ENCODE results near the gene LRRC2.
A peak's percentile ranks its signal among the peaks of the same experiment; 100 is the strongest.
"Not testable (repeated sequence)": the region's sequence is repeated elsewhere in the genome, so short reads cannot be mapped to it uniquely, and the experiment has no call there.

The LRRC2 gene, protein sequence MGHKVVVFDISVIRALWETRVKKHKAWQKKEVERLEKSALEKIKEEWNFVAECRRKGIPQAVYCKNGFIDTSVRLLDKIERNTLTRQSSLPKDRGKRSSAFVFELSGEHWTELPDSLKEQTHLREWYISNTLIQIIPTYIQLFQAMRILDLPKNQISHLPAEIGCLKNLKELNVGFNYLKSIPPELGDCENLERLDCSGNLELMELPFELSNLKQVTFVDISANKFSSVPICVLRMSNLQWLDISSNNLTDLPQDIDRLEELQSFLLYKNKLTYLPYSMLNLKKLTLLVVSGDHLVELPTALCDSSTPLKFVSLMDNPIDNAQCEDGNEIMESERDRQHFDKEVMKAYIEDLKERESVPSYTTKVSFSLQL

DNA sequence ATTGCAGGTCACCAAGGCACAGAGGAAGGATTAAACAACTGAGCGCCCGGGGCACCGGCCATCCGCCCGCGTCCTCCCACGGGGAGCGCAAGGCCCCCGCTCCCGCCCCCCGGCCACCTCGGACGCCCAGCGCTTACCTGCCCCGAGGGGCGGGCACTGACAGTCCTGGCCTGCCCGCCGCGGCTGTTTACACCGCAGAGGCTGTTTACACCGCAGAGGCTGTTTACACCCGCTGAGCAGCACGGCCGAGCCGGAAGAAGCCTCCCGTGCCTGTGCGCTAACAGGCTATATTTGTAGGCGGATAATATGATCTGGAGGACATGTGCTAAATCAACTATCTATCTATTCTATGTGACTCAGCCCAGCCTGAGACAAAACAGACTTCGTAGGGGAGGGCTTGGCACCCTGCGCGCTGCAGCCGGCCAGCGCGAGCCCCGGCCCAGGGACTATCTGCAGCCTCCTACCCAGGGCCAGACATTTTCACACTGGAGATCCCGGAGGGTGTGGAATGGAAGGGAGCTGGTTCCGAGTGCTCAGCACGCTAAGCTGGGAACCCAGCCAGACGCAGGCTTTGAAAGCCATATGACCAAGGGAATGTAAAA is at the start of gene LRRC2:
Gene LRRC2 (minus strand): TSS at position 263 of the 602 bp plus-strand sequence. CDS start 14,711 bp downstream, outside the sequence.
- FAIRE-seq: peak; percentile 76
- DNase-seq (ENCODE audit: insufficient read length, low spot score): peak; percentile 37

DNA sequence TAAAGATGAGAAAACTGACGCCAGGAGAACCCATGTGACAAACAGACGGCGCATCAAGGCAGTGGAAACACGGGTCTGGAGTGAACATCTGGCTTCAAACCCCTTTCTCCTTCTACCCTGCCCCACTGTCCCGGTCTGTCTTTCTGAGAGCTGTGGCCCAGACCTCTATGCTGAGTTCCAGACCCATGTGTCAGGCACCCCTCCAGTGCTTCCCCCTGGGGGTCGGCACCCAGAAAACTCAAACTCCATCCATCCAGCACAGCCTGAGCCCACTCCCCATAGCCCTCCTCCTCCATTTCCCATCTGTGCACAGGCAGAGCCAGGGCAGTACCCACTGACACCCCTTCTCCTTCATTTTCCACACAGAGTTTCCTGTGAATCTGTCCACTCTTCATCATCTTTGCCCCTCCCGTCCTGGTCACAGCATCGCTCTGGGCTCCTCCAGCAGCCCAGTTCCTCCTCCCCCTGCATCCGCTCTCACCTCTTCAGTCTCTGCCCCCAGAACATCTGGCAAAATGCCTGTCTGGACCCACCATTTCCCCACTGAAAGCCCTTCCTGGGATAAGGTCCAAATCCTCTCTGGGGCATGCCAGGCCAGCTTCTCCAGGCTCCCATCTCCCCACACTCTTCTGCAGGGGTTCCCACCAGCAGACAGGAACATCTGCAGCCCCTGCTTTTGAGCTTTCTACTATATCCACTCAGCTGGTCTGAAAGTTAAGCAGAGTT is 49.1 kb upstream of the LRRC2 start:
- FAIRE-seq: no peak
- no peak for DNase-seq (ENCODE audit: insufficient read length, low spot score)

DNA sequence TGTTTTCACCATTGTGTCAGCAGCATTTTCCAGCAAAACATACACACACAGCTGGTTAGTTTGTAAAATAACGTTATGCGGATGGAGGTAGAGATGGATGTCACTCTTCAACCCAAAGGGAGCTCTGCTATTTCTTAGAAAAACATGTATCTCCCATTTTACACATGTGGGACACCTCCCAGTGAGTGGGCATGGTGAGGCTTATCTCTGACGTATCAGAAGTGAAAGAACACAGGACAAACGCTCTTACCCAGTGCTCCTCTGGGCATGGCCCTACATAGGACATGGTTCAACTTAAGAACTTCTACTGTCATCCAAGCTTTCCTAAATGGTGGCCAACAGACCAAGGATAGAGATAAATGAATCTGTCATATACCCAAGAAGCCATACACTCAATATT is 48.3 kb upstream of the LRRC2 start:
- FAIRE-seq (no peak), DNase-seq (ENCODE audit: insufficient read length, low spot score) (no peak)

DNA sequence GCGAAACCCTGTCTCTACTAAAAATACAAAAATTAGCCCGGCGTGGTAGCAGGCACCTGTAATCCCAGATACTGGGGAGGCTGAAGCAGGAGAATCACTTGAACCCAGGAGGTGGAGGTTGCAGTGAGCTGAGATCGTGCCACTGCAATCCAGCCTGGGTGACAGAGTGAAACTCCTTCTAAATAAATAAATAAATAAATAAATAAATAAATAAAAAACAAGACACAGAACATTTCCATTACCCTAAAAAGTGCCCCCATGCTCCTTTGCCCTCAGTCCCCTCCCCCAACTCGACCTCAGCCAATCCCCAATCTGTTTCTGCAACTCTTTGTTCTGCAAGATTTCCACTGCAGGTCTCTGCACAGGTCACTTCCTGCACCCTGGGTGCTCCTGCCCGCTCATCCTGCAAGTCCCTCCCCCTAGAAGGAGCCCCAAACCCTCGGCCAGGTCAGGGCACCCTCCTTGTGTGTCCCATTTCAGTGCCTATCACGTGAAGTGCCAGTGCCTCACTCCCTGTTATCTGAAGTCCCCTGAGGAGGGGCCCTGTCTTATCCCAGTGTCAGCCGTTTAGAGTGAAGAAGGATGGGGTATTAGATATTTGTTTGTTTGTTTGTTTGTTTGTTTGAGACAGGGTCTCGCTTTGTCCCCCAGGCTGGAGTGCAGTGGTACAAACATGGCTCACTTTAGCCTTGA is 47.4 kb upstream of the LRRC2 start:
- DNase-seq (ENCODE audit: insufficient read length, low spot score): no peak
- FAIRE-seq: no peak

DNA sequence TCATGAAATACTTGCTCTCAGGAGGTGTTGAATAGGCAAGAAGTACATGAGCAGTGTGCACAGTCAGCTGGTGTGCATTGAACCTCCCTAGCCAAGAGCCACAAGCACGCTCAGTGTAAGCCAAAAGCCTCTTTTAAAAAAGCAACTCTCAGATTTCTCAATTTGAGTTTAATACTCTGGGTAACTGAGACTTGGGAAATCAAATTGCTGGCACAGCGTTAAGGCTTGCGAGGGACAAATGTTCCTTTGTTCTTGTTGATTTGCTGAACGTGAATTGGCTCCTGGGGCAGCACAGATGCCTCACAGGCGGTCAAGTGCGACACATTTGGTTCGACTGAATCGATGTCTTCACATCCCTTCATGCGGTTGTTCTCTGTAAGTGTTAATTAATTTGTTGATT is 46.2 kb upstream of the LRRC2 start, which contains the start of gene FAM240A:
Gene FAM240A (plus strand): TSS at position 202 of the 400 bp plus-strand sequence. CDS start 159 bp downstream, at position 361.
- FAIRE-seq (no peak), DNase-seq (ENCODE audit: insufficient read length, low spot score) (no peak)

DNA sequence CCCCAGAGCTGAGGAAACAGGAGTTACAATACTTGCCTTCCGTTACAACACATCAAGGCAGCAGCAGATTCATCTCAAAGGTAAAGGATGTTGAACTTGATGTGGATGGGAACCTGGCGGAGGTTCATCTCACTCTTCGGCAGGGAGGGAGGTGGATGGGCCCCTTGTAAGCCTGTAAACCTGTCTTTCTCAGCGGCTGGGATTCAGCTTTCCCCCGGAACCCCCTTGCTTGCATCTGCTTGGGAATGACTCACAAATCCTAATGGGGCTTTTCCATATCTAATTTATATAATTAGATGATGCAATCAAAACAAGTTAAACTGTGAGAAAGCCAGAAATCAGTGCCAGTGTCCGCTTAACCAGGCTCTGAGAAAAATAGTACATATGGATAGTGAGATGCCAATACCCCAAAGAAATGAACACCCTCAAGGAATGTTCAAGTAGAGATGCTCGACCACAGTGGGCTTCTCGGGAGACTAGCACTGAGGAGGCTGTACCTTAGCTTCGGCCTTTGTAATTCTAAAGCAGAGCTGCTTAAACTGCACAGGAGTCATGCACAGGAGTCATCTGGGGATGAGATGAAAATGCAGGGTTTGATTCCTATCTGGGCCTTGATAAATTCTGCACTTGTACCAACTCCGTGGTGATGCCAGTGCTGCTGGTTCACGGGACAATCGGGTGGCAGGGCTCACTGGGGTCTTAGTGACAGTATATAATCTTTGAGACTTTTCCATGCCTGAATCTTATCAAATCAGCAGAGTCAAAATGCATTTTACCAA is 44.0 kb upstream of the LRRC2 start:
- no peak for DNase-seq (ENCODE audit: insufficient read length, low spot score)
- no peak for FAIRE-seq

DNA sequence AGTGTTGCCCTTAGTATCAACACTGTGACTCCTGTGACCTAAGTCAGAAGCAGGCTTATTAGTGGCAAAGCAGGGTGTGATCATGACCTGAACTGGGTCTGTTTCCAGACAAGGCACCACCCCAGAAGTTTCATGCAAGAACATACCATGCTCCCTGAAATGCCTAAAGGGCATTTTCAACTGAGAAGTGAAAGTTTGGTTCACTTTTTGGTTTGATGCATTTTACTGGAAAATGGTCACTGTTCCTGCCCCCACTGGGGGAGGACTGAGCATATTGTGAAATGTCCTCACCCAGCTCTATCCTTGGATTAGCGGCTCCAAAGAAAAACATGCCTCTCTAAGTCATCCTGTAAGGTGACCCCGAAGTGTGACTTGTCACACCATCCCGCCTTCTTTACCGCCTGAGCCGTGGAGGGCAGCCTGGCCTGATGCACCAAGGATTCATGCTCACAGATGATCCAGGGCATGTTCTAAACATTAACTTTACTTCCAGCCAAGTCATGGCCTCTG is 43.2 kb upstream of the LRRC2 start:
- DNase-seq (ENCODE audit: insufficient read length, low spot score): no peak
- FAIRE-seq: no peak

DNA sequence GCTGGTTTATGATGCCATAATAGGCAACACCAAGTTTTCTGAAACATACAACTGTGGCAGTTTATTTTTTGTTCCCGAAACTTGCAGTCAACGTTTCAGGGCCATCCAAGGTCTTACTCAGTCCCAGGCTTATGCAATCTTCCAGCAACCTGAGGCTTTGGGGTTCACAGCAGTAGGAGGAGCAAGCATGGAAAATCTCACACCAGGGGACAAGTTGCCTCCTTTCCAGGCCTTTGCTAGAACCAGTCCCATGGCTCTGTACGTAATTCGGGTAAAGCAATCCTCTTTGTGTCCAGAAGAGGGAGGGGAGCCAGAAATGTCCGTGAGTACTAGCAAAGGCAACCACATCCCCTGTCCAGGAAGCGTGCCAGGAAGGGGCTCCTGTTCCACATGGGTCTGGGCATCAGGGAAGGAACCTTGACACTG is 41.5 kb upstream of the LRRC2 start:
- FAIRE-seq (no peak), DNase-seq (ENCODE audit: insufficient read length, low spot score) (peak; percentile 10)

DNA sequence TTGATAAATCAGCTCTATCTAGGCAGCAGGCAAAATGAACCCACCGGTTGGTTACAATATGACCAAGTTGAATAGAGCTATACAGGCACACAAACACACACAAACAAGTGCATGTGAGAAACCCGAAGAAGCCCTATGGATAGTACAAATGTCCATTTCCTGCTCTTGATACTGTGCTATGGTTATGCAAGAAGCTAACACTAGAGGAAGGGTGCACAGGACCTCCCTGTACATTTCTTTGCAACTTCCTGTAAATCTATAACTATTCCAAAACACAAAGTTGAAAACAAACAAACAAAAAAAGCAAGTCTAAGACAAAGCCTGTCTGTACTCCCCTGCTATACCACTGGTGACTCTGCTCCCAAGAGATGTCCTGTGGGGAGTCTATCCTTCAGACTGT is 38.0 kb upstream of the LRRC2 start:
- FAIRE-seq: no peak

DNA sequence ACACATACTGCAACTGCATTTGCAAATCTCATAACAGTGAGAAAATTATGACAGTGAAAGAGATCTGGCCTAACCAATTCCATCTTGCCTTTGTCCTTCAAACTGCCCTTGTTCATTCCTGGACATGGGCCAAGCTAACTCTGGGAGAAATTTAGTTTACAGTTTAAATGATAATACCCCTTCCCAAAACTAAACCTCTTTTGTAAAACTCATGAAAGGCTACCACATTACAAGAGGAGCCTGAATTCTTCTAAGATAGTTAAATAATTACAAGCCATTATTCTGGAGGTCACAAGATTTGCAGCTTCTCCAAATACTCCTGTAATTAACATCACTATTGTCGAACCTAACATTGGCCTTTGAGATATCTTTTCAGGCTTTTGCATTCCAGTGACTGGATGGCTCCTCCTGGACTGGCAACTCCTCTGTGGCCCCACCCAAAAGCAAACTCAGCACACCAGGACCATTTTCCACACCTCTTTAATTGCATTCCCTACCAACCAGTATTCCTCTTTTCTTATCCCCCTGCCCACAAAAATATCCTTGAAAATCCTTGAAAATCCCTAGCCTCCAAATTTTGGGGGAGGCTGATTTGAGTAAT is 37.4 kb upstream of the LRRC2 start:
- no peak for DNase-seq (ENCODE audit: insufficient read length, low spot score)
- no peak for FAIRE-seq

More for the DNA sequence above, 38.0 kb upstream of the LRRC2 start:
- DNase-seq (ENCODE audit: insufficient read length, low spot score): no peak

DNA sequence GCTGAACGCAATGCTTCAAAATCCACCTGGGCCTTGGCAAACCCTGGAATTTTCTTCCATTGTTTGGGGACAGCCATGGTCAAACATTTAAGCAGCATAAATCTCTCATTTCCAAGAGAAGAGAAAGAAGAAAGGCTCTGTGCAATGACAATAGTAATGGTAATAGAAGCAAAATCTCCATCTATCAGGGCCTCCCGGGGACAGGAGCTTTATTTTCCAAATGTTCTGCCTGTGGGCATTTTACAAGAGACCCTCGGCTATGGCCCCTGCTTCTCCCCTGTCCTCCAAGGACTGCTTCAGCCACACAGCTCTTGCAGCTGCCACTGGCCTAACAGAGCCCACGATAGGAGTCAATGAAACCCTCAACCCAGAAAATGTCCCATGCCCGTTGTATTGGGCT is 33.5 kb upstream of the LRRC2 start:
- DNase-seq (ENCODE audit: insufficient read length, low spot score): no peak

DNA sequence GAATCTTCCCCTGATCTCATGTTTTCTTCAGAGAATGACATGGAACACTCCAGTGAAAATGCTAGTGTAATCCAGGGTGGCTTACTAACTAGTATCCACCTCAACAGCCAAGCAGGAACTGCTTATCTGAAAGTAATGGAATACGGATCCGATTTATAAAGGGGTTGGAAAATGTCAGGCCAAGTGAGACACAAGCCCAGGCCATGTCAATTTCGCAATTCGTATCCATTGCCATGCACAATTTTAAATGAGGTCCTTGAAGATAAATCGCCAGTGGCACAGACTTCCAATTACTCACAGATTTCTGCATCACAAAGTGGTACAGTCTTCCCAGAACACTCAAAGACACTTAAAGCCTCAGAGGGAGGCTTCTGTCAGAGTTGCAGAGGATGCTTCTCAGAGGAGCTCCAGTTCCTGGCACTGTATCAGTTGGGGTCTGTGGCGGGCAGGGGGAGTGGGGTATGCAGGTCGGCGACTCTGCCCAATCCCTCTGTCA is 29.8 kb upstream of the LRRC2 start:
- FAIRE-seq (no peak), DNase-seq (ENCODE audit: insufficient read length, low spot score) (no peak)

More for the DNA sequence above, 33.5 kb upstream of the LRRC2 start:
- no peak for FAIRE-seq

DNA sequence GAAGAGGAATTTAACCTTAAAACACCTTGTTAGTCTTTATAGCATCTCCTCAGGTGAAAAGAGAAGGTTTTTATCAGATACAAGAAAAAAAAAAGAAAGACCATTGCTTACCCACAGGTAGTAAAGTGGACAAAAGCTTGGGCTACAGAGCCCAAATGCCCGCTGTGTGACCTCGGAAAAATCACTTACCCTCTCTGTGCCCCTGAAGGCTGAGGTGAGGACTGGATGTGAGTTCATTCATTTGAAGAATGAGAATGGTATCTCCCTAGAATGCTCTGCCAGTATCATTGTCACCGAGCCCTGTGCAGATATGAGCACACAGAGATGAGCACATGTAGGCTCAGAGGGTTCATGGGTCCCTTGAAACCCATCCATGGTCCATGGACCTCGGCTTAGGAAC is 28.6 kb upstream of the LRRC2 start:
- FAIRE-seq (no peak), DNase-seq (ENCODE audit: insufficient read length, low spot score) (no peak)

DNA sequence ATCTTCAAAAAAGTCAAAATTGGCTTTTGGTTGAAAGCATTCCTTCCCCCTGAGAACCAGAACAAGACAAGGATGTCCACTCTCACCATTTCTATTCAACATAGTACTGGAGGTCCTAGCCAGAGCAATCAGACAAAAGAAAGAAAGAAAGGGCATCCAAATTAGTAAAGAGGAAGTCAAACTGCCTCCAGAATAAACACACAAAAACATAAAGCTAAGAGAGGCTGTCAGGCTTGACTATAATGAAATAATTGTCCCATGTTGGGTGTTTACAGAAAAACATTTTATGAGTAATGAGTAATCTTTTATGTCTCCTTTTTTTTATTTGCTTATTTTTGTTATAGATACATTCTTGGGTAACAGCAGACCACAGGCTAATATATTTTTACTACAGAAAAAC is 27.9 kb upstream of the LRRC2 start:
- DNase-seq (ENCODE audit: insufficient read length, low spot score) (no peak), FAIRE-seq (no peak)

DNA sequence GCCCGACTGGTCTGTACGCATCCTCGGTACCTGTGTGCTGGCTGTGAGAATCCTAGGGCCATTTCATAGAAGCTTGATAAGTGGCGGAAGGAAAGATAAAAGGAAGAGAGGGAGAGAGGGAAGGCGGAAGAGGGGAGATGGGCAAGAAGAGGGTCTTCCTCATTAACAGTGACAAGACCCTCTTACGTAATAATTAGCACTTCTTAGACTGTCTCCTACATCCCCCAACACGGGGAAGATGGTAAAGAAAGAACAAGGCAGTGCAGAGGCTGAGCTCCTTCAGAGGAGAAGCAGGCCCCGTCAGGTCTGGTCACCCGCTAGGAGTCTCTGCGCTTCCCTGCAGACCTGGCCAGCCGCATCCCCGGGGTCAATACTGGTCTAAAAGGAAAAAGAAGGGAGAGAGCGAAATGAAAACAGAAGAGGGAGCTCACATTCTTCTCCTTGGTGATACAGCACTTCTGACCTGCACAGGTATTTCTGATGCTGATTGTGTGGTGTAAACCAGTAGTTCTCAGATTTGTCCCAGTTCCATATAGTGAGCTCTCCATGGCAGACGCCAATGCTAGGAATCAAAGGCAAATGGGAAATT is 27.3 kb upstream of the LRRC2 start:
- DNase-seq (ENCODE audit: insufficient read length, low spot score) (no peak), FAIRE-seq (no peak)

DNA sequence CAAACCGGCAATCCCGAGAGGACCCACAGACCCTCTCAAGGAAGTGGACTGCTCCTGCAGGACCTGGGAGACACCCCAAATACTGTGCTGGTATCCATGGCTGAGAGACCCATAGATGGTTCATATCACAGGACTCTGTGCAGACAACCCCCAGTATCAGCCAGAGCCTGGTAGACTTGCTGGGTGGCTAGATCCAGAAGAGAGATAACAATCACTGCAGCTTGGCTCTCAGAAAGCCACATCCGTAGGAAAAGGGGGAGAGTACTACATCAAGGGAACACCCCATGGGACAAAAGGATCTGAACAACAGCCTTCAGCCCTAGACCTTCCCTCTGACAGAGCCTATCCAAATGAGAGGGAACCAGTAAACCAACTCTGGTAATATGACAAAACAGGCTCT is 21.2 kb upstream of the LRRC2 start:
- FAIRE-seq; DNase-seq (ENCODE audit: insufficient read length, low spot score): not testable (repeated sequence)

DNA sequence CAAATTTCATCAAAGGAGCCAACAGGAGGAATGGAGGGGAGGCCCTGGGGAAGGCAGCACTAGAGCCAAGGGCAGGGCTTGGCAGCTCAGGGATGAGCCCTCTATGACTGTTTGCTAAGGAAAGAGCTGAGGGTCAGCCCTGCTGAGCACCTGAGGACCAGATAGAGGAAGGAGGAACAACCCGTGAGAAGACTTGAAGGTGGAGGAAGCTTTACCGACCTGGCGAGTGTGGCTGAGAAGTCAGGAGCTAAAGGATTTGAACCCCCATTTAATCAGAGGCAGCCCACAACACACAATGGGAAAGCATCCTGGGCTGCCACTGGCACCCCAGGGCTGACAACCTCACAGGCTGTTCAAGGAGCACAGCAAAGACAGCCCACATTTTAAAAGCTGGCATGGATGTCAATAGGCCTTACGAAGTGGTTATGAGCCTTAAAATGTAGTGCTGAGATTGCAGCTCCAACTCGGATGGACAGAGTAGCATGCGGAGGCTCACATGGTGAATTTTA is 20.7 kb upstream of the LRRC2 start:
- FAIRE-seq (no peak), DNase-seq (ENCODE audit: insufficient read length, low spot score) (no peak)

DNA sequence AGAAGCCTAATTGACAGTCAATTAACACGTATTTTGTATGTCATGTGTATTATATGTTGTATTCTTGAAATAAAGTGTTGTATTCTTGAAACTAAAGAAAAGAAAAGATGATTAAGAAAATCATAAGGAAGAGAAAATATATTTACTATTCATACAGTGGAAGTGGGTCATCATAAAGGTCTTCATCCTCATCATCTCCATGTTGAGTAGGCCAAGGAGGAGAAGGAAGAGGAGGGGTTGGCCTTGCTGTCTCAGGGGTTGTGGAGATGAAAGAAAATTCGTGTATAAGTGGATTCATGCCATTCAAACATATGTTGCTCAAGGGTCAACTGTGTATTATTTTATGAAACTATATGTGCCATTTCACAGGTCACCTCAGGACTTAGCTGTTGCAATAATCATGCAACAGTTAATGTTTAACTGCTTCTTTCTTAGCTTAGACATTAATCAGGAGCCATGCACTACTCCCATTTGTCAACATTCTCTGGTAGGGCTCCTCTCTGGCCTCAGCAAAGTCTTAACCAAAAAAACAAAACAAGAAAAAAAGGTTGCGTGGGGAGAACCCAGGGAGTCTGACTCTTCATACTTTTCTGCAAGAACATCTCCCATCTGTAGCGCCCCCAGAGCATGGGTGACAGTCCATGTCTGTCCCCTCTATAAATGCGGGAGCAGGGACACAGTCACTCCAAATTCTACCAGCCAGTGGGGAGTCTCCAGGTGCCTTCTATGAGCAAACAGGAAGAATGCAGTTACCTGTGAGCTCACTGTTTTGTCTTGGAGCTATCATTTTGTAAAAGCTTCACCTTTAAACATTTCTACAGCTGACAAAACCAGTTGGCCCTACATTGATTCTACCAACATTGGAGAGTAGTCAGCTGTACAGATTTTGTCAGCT is 19.9 kb upstream of the LRRC2 start:
- FAIRE-seq (no peak), DNase-seq (ENCODE audit: insufficient read length, low spot score) (no peak)
